Psoas muscle (tissue), 8 donors: ENCODE results near the gene TMED1. TPM values are rescaled to one million over a fixed set of nuclear protein-coding genes. Genes with fewer than 3 reads are reported as not detected.

ENCODE experiments used
- ATAC-seq, 4 donors: fragments of 200-7000 bp; cut with Tn5 transposase; one replicate each; pipeline ENCODE4 v1.9.1; 2020; ENCODE audit warnings: moderate library complexity in 3 of 4, mild to moderate bottlenecking in 2 of 4
- DNase-seq, 2 donors: peaks; one replicate each; pipeline ENCODE4 v3.0.0-alpha.2; 2020
- H3K27ac ChIP-seq: fragments of 200-600 bp; one replicate; pipeline ENCODE4 v1.8.0; 2022
- H3K27me3 ChIP-seq, 3 donors: fragments of 200-600 bp in 1 of 3; one replicate each; pipeline versions ENCODE4 v1.6.1 to v1.8.0; 2013 to 2022; ENCODE audit warnings: low read length in 2 of 3, mild to moderate bottlenecking in 2 of 3, moderate library complexity in 1 of 3; ENCODE audit not compliant: insufficient read depth in 3 of 3
- H3K36me3 ChIP-seq, 2 donors: fragments of 200-600 bp in 1 of 2; one replicate each; pipeline versions ENCODE4 v1.6.1 to v1.8.0; 2013 to 2022; ENCODE audit warnings: low read depth in 1 of 2, mild to moderate bottlenecking in 1 of 2, moderate library complexity in 1 of 2; ENCODE audit not compliant: insufficient read depth in 1 of 2
- H3K4me1 ChIP-seq: fragments of 200-600 bp; one replicate; pipeline ENCODE4 v1.8.0; 2022
- H3K4me3 ChIP-seq: fragments of 200-600 bp; one replicate; pipeline ENCODE4 v1.8.0; 2022; ENCODE audit warnings: mild to moderate bottlenecking
- H3K9me3 ChIP-seq: fragments of 200-600 bp; one replicate; pipeline ENCODE4 v1.8.0; 2022
- CTCF ChIP-seq: fragments of 200-600 bp; IDR thresholded peaks from one replicate; pipeline ENCODE4 v1.8.0; 2022; ENCODE audit warnings: antibody characterized with exemption
- WGBS, 3 donors: extraction: QIAGEN DNeasy Blood & Tissue Kit; methylation state at CpG; one replicate each; pipeline versions ENCODE4 v1.1.6 to v1.1.7; 2013; 5-methylcytosine and 5-hydroxymethylcytosine counted together
- intact Hi-C, 2 donors: fragments of 100-400 bp; cut with DNase I; formaldehyde crosslinking; loops; one replicate each; pipeline versions ENCODE4 v1.11.0 to v1.14.2; 2022
- polyA plus RNA-seq, 3 donors: library from polyadenylated mRNA; stranded (reverse); fragments of 200-250 nt; gene quantifications; one replicate each; pipeline ENCODE4 v1.2.3, GENCODE V29; 2013
- total RNA-seq, 4 donors: library from RNA; stranded (reverse); fragmentation: NEBNext Ultra II Directional in 2 of 4; extraction: Animal tissue kit (Norgen Biotek cat#: 25700) in 2 of 4; gene quantifications; one replicate each; pipeline versions ENCODE4 v1.2.1 to v1.2.4, GENCODE V29; 2021 to 2023
- donor health status: healthy with polysubstance abuse.
- donor health status: DM: no; HTN: no; CAD: no; lungs with moderate emphysema.
- donor health status: Bipolar disorder and iron deficiency.
- donor health status: healthy.
- donor health status: DM: yes; HTN: yes; CAD: no.
- donor health status: DM: no; HTN: no; CAD: no.
- donor health status: DM: no; HTN: no; CAD: no.
- donor health status: DM: yes; HTN: yes; CAD: no.

Gene TMED1
- total and polyA plus RNA-seq, 7 donors = 30.1 to 79.3 (median 37.5) TPM

GRCh38 chr19:10850631-10851030, 14.6 kb upstream of the TMED1 start:
- Histone ChIP-seq H3K4me1 (no peaks in the 10 kb centered on the region), H3K4me3 (no peak overlapping the region), H3K27me3 (no peaks in the 10 kb centered on the region), H3K27ac (no peak overlapping the region), H3K36me3 (no peaks in the 10 kb centered on the region), H3K9me3 (no peaks in the 10 kb centered on the region)
- ATAC-seq (no peak), DNase-seq (no peak)
- intact Hi-C loops = no loop called here
- 86 to 95% (median 91%) methylated on average over 5 of the region's 5 CpGs for WGBS, 3 donors
- TF ChIP-seq CTCF = no peak

GRCh38 chr19:10848230-10848856, 12.3 kb upstream of the TMED1 start, which contains the start of gene C19orf38:
C19orf38 (plus strand) TSS chr19:10848415; CDS start chr19:10848509, 94 bp downstream.
- no peak within 1 kb of the TSS for H3K4me3 ChIP-seq
- intact Hi-C loops = no loop called here
- H3K27me3 ChIP-seq = no peaks in the 10 kb centered on the region
- H3K9me3 ChIP-seq = no peaks in the 10 kb centered on the region
- H3K27ac ChIP-seq = no peak within 1 kb of the TSS
- H3K36me3 ChIP-seq = no peaks in the 10 kb centered on the region
- no peak for TF ChIP-seq CTCF
- ATAC-seq (no peak), DNase-seq (no peak)
- H3K4me1 ChIP-seq = no peaks in the 10 kb centered on the region
- 41 to 46% (median 45%) methylated on average over 14 of the region's 14 CpGs for WGBS, 3 donors

- DNase-seq = no peak
- Histone ChIP-seq H3K36me3 (no peaks in the 10 kb centered on the region), H3K9me3 (no peaks in the 10 kb centered on the region), H3K27ac (no peak overlapping the region), H3K27me3 (no peaks in the 10 kb centered on the region), H3K4me1 (no peaks in the 10 kb centered on the region), H3K4me3 (no peak overlapping the region)
- 82 to 87% (median 85%) methylated on average over 2 of the region's 2 CpGs for WGBS, 3 donors
- TF ChIP-seq CTCF = no peak
- intact Hi-C loops = no loop called here
- no peak for ATAC-seq
Observed at GRCh38 chr19:10846500-10847202, 10.6 kb upstream of the TMED1 start.

- TF ChIP-seq CTCF = no peak
- Histone ChIP-seq H3K4me3 (no peak overlapping the region), H3K4me1 (no peaks in the 10 kb centered on the region), H3K9me3 (no peaks in the 10 kb centered on the region), H3K27me3 (no peaks in the 10 kb centered on the region), H3K36me3 (no peaks in the 10 kb centered on the region), H3K27ac (no peak overlapping the region)
- intact Hi-C loops = no loop called here
- no peak for DNase-seq
- no peak for ATAC-seq
- 78 to 83% (median 82%) methylated on average over 7 of the region's 7 CpGs for WGBS, 3 donors
Observed at GRCh38 chr19:10842788-10843187, 6.8 kb upstream of the TMED1 start.
